SJSA1 (cell line): ENCODE measurements around the gene PAXX. TPM values are rescaled to one million over a fixed set of nuclear protein-coding genes. Genes with fewer than 3 reads are reported as not detected.

ENCODE experiments used
- DNase-seq, 2 experiments: peaks; one replicate each; pipeline ENCODE4 v3.0.0-alpha.2; 2015 to 2020; ENCODE audit warnings: low spot score in 2 of 2, low read depth in 1 of 2
- H3K27ac ChIP-seq: fragments of 250-450 bp; sonication (Bioruptor Pico); 2 replicates; pipeline ENCODE4 v1.5.1; 2020; ENCODE audit warnings: mild to moderate bottlenecking, moderate library complexity
- H3K27me3 ChIP-seq: fragments of 250-450 bp; sonication (Bioruptor Pico); replicated peaks from 2 replicates; pipeline ENCODE4 v1.5.1; 2020; ENCODE audit warnings: mild to moderate bottlenecking, moderate library complexity
- H3K36me3 ChIP-seq: fragments of 250-450 bp; sonication (Bioruptor Pico); 2 replicates; pipeline ENCODE4 v1.5.1; 2020; ENCODE audit warnings: mild to moderate bottlenecking
- H3K4me1 ChIP-seq: fragments of 250-450 bp; sonication (Bioruptor Pico); replicated peaks from 2 replicates; pipeline ENCODE4 v1.6.1; 2021; ENCODE audit warnings: mild to moderate bottlenecking
- H3K4me3 ChIP-seq: fragments of 250-450 bp; sonication (Bioruptor Pico); 2 replicates; pipeline ENCODE4 v1.5.1; 2020; ENCODE audit warnings: mild to moderate bottlenecking
- H3K9me3 ChIP-seq: fragments of 250-450 bp; sonication (Bioruptor Pico); replicated peaks from 2 replicates; pipeline ENCODE4 v1.5.1; 2020; ENCODE audit warnings: mild to moderate bottlenecking
- total RNA-seq: library from RNA; depleted of rRNA; stranded (reverse); fragments of >200 nt; shearing (Covaris generic); gene quantifications from 2 replicates; pipeline ENCODE4 v1.2.3, GENCODE V29; 2014

Gene PAXX
- total RNA-seq, 1 experiment from 2014 or later: 15.1 TPM

DNA sequence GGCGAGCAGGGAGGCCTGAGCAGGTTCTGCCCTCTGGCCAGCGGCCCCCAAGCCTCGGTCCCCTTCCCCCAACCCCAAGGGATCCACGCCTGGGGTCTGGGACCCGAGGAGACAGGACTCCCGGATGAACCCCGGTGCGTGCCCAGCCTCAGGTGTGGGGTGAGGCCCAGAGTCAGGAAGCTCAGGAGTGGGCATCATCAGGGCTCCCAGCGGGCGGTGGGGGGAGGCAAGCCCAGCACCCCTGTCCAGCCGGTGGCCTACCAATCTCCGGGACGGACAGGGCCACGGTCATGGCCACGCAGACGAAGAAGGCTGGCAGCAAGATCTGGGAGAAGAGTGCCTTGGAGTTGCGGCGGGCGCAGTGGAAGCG is 21.3 kb downstream of the PAXX start:
- no peak overlapping the region for H3K27ac ChIP-seq
- H3K9me3 ChIP-seq: no peaks in the 10 kb centered on the region
- no peaks in the 10 kb centered on the region for H3K36me3 ChIP-seq
- H3K4me3 ChIP-seq: no peak overlapping the region
- H3K4me1 ChIP-seq: no peaks in the 10 kb centered on the region
- DNase-seq: no peak
- no peaks in the 10 kb centered on the region for H3K27me3 ChIP-seq

DNA sequence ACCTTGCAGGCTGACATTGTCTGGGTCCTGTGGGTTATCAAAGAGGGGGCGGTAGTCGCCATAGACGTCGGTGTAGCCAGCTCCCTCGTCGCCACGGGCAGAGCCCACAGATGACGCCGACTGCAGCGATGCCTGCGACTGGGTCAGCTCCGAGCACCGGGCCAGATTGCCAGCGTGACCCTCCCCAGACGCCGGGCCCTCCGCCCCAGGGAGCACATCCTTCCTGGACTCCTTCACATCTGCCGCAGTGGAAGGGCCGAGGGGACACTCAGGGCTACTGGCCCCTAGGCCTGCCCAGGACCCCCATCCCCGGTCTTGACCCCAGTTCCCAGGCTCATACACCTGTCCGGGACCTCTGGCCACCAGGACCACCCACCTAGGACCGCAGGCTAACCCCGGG is 21.9 kb downstream of the PAXX start:
- DNase-seq: no peak
- Histone ChIP-seq H3K27ac (no peak overlapping the region), H3K4me3 (no peak overlapping the region), H3K36me3 (no peaks in the 10 kb centered on the region), H3K27me3 (no peaks in the 10 kb centered on the region), H3K9me3 (no peaks in the 10 kb centered on the region), H3K4me1 (no peaks in the 10 kb centered on the region)

DNA sequence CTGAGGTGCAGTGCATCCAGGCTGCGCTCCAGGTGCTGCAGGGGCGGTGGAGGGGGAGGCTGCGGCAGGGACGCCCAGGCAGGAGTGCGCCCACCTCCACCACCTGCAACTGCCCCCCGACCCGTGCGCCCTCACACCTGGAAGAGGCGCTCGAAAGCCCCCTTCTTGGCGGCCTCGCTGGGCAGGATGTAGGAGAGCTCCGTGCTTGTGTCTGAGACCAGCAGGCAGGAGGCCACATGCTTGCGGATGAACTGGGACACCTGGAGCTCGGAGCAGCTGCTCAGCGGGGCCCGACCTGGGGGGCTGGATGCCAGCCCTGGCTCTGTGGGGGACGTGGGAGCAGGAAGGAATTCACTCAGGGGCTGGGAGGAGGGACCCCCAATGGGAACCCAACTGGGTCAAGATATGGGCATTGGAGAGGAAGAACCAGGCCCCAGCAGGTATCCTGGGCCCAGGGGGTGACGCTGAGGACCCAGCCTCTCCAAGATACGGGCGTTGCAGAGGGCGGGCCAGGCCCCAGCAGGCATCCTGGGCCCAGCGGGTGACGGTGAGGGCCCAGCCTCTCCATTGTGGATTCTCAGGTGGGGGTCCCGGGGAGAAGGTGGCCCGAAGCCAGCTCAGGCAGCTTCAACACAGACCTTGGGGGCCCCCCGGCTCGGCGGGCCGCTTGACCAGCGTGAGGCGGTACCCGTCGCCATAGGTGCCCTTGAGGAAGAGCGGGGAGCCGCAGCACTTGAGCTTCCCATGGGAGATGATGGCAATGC is 22.7 kb downstream of the PAXX start:
- H3K36me3 ChIP-seq: no peaks in the 10 kb centered on the region
- no peak overlapping the region for H3K27ac ChIP-seq
- no peaks in the 10 kb centered on the region for H3K27me3 ChIP-seq
- no peaks in the 10 kb centered on the region for H3K9me3 ChIP-seq
- no peak overlapping the region for H3K4me3 ChIP-seq
- DNase-seq: no peak
- no peaks in the 10 kb centered on the region for H3K4me1 ChIP-seq

DNA sequence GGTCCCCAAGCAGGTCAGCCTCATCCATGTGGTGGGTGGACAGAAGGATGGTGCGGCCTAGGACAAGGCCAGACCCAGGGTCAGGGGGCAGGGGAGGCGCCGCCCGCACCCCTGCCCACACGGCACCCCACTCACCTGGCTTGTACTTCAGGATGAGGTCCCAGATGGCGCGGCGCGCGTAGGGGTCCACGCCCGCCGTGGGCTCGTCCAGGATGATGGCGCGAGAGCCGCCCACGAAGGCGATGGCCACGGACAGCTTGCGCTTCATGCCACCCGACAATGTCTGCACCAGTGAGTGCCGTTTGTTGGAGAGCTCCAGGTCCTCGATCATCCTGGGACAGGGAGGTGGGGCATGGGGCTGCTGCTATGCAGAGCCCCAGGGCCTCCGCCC is 23.3 kb downstream of the PAXX start:
- no peak for DNase-seq
- Histone ChIP-seq H3K27me3 (no peaks in the 10 kb centered on the region), H3K9me3 (no peaks in the 10 kb centered on the region), H3K36me3 (no peaks in the 10 kb centered on the region), H3K4me1 (no peaks in the 10 kb centered on the region), H3K4me3 (no peak overlapping the region), H3K27ac (no peak overlapping the region)

DNA sequence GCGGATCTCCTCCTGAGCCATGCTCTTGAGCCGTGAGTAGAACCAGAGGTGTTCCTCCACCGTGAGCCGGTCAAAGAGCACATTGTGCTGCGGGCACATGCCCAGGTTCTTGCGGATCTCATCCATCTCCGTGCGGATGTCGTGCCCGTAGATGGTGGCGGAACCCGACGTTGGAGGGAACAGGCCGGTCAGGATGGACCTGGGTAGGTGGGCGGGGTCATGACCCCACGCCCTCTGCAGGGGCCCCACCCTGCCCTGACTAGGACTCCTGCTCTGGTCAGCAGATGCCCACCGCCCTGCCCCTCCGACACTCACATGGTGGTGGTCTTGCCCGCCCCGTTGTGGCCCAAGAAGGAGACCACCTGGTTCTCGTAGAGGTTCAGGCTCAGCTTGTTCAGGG is 23.8 kb downstream of the PAXX start:
- no peak overlapping the region for H3K27ac ChIP-seq

DNA sequence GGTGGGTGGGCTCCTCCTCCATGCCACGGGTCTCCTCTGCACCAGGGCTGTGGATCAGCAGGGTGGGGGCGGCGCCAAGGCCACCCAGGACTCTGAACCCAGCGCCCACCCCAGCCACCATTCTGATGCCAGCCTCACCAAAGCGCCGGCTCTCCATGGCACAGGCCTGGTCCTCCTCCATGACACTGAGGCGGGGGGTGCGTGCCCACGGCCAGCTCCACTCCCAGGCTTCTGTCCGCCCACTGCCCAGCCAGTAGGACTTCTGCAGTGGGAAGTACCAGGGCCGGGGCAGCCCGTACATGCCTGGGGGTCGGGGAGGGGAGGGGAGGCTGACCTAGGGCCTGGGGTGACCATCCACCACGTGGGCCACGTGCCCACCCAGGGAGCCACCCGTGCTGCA is 24.2 kb downstream of the PAXX start:
- H3K4me3 ChIP-seq: no peak overlapping the region
- DNase-seq: no peak
- no peaks in the 10 kb centered on the region for H3K9me3 ChIP-seq
- H3K4me1 ChIP-seq: no peaks in the 10 kb centered on the region
- H3K27ac ChIP-seq: no peak overlapping the region
- no peaks in the 10 kb centered on the region for H3K36me3 ChIP-seq
- no peaks in the 10 kb centered on the region for H3K27me3 ChIP-seq

More for the DNA sequence above, 23.8 kb downstream of the PAXX start:
- no peaks in the 10 kb centered on the region for H3K9me3 ChIP-seq
- no peaks in the 10 kb centered on the region for H3K27me3 ChIP-seq
- H3K4me1 ChIP-seq: no peaks in the 10 kb centered on the region
- no peak overlapping the region for H3K4me3 ChIP-seq
- H3K36me3 ChIP-seq: no peaks in the 10 kb centered on the region
- DNase-seq: no peak

DNA sequence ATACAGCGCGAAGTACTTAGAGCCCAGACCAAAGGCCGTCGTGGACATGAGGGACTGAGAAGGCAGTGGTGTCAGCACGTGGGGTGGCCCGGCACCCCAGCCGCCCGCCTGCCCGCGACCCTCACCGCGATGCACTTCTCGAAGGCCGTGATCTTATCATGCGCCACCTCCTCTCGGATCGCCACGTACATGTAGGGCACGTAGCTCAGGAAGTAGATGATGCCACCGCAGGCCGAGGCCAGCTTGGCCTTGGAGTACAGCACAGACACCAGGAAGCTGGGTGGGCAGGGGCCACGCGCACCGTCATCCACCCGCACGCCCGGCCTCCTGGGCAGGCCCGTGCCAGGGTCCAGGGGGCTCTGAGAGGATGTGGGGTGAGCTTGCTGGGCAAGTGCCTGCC is 24.8 kb downstream of the PAXX start:
- H3K27me3 ChIP-seq: no peaks in the 10 kb centered on the region
- H3K36me3 ChIP-seq: no peaks in the 10 kb centered on the region
- H3K4me1 ChIP-seq: no peaks in the 10 kb centered on the region
- no peak for DNase-seq
- no peak overlapping the region for H3K27ac ChIP-seq
- H3K9me3 ChIP-seq: no peaks in the 10 kb centered on the region
- no peak overlapping the region for H3K4me3 ChIP-seq

DNA sequence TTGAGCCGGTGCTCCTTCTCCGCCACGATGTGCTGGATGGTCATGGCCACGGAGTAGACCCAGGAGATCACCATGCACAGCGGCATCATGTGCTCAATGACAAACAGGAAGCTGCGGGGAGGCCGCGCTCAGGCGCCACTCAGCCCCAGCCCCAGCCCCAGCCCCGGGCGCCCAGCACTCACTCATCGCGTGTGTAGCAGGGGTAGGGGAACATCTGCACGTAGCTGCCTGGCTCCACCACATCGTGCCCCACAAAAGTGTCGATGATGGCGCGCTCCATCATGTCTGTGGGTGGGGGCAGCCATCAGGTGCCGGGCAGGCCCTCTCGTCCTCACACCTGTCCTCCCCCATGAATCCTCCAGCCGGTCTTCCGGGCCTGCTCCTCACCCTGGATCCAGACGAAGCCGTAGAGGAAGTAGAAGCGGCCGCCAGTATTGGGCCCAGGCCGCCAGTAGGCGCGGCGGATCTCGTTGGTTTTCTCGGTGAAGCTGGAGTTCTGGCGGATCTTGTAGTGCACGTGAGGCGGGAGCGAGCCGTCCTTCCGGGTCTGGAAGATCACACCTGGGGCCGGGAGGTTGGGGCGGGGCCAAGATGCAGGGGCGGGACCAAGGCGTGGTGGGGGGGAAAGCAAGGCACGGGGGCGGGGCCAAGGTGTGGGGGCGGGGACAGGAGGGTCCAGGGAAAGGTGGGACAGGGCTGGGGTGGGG is 25.7 kb downstream of the PAXX start:
- no peaks in the 10 kb centered on the region for H3K9me3 ChIP-seq
- no peaks in the 10 kb centered on the region for H3K27me3 ChIP-seq
- no peak for DNase-seq
- H3K36me3 ChIP-seq: no peaks in the 10 kb centered on the region
- no peak overlapping the region for H3K27ac ChIP-seq
- H3K4me3 ChIP-seq: no peak overlapping the region
- H3K4me1 ChIP-seq: no peaks in the 10 kb centered on the region

DNA sequence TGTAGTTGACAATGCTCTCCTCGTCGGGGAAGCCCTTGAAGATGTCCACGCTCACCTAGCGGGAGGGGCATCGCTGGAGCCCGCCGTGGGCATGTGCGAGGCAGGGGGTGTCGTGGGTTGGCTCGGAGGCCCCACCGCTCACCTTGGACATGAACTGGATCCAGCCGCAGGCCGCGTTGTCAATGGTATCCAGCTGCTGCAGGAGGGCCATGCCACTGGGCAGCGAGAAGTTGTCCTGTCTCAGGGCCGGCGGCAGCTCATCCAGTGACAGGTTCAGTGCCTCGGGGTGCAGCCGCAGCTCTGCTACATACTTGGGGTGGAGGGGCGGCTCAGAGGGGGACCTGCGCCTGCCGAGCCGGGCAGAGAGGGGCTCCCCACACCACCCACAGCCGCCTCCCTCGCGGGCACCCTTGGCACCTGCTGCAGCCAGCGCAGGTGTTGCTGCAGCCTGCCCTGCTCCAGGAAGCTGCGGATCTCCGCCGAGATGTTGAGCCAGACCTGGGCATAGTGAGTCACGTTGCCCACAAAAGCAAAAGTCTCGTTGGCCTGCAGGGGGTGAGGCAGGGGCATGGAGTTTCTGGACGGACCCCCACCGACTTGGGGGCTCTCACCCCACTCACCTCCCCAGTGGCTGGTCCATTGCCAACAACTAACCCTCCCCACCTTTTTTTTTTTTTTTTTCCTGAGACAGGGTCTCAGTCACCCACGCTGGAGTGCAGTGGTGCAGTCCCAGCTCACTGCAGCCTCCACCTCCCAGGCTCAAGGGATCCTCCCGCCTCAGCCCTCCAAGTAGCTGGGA is 26.7 kb downstream of the PAXX start:
- DNase-seq: no peak
- Histone ChIP-seq H3K27me3 (no peaks in the 10 kb centered on the region), H3K36me3 (no peaks in the 10 kb centered on the region), H3K4me3 (no peak overlapping the region), H3K4me1 (no peaks in the 10 kb centered on the region), H3K9me3 (no peaks in the 10 kb centered on the region), H3K27ac (no peak overlapping the region)

DNA sequence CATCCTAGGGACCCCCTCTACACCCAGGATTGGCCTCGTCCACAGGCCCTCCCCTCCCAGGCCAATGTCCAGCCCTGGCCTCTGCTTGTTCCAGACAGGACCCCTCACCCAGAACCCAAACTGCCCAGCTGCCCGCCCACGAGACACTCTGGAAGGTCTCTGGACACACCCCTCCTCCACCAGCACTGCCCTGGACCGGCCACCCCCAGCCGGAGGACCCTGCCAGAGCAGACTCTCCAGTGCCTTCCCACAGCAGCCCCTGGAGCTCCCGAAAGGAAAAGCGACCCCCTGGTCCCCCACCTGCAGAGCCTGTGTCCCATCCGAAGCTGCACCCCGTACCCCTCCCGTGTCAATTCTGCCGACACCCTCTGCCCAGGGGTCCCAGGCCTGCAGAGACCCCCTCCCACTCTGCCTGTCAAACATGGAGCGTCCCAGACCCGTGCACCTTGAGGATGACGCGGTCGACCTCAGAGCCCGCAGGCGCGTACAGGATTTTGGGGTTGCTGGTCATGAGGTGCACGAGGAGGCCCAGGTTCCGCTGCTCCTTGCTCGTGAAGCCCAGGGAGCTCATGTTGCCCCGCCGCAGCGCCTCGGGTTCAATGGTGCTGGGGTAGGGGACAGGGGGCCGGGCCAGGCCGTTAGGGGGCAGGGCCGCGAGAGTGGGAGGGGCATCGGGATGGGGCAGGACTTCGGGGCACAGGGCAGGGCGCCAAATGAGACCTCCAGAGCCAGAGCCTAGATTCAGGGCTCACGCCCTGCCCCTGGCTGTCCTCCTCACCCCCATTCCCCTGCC is 27.9 kb downstream of the PAXX start:
- Histone ChIP-seq H3K4me3 (no peak overlapping the region), H3K27me3 (no peaks in the 10 kb centered on the region), H3K36me3 (no peaks in the 10 kb centered on the region), H3K9me3 (no peaks in the 10 kb centered on the region), H3K4me1 (no peaks in the 10 kb centered on the region), H3K27ac (no peak overlapping the region)
- DNase-seq: no peak

DNA sequence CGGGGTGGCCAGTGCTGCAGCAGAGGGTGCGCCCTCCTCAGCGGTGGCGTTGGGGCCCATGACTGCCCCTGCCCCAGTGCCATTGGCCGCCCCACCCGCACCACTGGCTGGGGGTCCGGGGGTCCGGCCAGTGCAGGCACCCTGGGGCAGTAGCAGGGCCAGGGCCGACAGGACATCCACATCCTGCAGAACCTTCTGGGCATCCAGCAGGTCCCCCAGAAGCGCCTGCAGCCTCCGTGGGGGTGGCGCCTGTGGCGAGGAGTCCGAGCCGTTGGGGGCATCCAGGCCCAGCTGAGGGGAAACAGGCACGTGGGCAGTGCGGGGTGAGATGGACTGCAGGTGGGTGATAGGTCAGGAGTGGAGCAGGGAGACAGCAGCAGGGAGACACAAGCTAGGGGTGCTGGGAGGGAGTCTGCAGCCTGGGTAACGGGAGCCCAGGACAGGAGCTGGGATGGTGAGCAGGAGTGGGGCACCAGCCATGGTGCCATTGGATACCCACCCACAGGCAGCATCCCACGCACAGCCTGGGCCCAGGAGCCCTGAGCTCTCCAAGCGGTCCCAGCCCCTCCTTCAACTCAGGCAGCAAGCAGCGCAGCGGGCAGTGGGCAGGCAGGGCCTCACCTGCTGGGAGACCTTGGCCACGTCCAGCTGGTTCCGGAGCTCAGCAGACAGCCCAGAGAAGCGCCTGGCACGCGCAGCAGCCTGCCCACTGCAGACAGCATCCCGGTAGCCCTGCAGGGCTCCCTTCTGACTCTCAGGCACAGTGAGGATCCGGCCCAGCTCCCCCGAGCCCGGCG is 28.7 kb downstream of the PAXX start:
- Histone ChIP-seq H3K36me3 (no peaks in the 10 kb centered on the region), H3K9me3 (no peaks in the 10 kb centered on the region), H3K27ac (no peak overlapping the region), H3K4me1 (no peaks in the 10 kb centered on the region), H3K4me3 (no peak overlapping the region), H3K27me3 (no peaks in the 10 kb centered on the region)
- no peak for DNase-seq

DNA sequence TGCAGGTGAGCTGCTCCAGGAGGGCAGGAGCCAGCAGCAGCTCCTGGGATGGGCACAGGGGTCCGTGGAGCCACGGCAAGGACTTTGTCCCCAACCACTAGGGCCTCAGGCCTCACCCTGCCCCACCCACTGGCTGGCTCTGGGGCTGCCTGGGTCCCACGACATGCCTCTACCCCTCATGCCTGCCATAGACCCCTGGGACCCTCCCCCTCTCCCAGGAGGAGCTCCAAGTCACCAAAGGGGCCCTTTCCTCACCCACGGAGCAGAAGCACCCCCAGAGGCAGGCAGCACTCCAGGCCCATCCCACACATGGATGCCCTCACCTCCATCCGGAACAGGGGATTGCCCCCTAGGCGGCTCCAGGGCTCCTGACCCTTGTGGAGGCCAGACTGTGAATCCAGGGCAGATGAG is 29.4 kb downstream of the PAXX start:
- no peak for DNase-seq
- H3K27me3 ChIP-seq: no peaks in the 10 kb centered on the region
- H3K4me3 ChIP-seq: no peak overlapping the region
- H3K27ac ChIP-seq: no peak overlapping the region
- H3K9me3 ChIP-seq: no peaks in the 10 kb centered on the region
- H3K36me3 ChIP-seq: no peaks in the 10 kb centered on the region
- H3K4me1 ChIP-seq: no peaks in the 10 kb centered on the region
